C4-2B (cell line): Measurements from ENCODE around the gene CMTM7.

Source experiments
- ZFX ChIP-seq: fragments of 450-650 bp; IDR thresholded peaks from 2 replicates; pipeline ENCODE4 v1.6.1; 2017
- TF ChIP-seq, protein P1 (sequence below): fragments of 450-650 bp; conservative IDR thresholded peaks from 2 replicates; pipeline ENCODE4 v1.5.1; 2017; ENCODE audit warnings: mild to moderate bottlenecking

GRCh38 chr3:32447865-32448400, 56.3 kb downstream of the CMTM7 start:
- TF ChIP-seq, protein P1, sequence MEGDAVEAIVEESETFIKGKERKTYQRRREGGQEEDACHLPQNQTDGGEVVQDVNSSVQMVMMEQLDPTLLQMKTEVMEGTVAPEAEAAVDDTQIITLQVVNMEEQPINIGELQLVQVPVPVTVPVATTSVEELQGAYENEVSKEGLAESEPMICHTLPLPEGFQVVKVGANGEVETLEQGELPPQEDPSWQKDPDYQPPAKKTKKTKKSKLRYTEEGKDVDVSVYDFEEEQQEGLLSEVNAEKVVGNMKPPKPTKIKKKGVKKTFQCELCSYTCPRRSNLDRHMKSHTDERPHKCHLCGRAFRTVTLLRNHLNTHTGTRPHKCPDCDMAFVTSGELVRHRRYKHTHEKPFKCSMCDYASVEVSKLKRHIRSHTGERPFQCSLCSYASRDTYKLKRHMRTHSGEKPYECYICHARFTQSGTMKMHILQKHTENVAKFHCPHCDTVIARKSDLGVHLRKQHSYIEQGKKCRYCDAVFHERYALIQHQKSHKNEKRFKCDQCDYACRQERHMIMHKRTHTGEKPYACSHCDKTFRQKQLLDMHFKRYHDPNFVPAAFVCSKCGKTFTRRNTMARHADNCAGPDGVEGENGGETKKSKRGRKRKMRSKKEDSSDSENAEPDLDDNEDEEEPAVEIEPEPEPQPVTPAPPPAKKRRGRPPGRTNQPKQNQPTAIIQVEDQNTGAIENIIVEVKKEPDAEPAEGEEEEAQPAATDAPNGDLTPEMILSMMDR: no peak
- TF ChIP-seq ZFX: no peak
